GM21723 (cell line): ENCODE data around the gene SGIP1.
A peak's percentile ranks its signal among the peaks of the same experiment; 100 is the strongest.
"Not testable (repeated sequence)": the region's sequence is repeated elsewhere in the genome, so short reads cannot be mapped to it uniquely, and the experiment has no call there.

Experiments
- ATAC-seq: cut with Tn5 transposase; IDR thresholded peaks from one replicate; pipeline ENCODE4 v1.9.1; 2021; ENCODE audit warnings: mild to moderate bottlenecking, moderate library complexity; ENCODE audit not compliant: unreplicated experiment

The SGIP1 gene

GRCh38 chr1:66725885-66726665 lies 192.1 kb downstream of the SGIP1 start:
- peak; percentile 92 for ATAC-seq

- no peak for ATAC-seq
Observed at GRCh38 chr1:66728021-66728420, 194.1 kb downstream of the SGIP1 start.

- not testable (repeated sequence) for ATAC-seq
Observed at GRCh38 chr1:66728716-66729115, 194.8 kb downstream of the SGIP1 start.

- no peak for ATAC-seq
Observed at GRCh38 chr1:66729119-66729518, 195.2 kb downstream of the SGIP1 start.

- ATAC-seq: no peak
Observed at GRCh38 chr1:66729523-66729922, 195.6 kb downstream of the SGIP1 start.

GRCh38 chr1:66730462-66730861 lies 196.5 kb downstream of the SGIP1 start:
- ATAC-seq: no peak

GRCh38 chr1:66731170-66731865 lies 197.4 kb downstream of the SGIP1 start:
- no peak for ATAC-seq

- ATAC-seq: peak; percentile 70
Observed at GRCh38 chr1:66732407-66733166, 198.6 kb downstream of the SGIP1 start.

GRCh38 chr1:66733348-66734017 lies 199.5 kb downstream of the SGIP1 start:
- no peak for ATAC-seq

- ATAC-seq: not testable (repeated sequence)
Observed at GRCh38 chr1:66734531-66734930, 200.6 kb downstream of the SGIP1 start.

- no peak for ATAC-seq
Observed at GRCh38 chr1:66737836-66738235, 203.9 kb downstream of the SGIP1 start.

- peak; percentile 74 for ATAC-seq
Observed at GRCh38 chr1:66739401-66740157, 205.6 kb downstream of the SGIP1 start.

GRCh38 chr1:66745451-66745850 lies 211.5 kb downstream of the SGIP1 start:
- ATAC-seq: no peak

- ATAC-seq: no peak
Observed at GRCh38 chr1:66747501-66747900, 213.5 kb downstream of the SGIP1 start.

- ATAC-seq: no peak
Observed at GRCh38 chr1:66750577-66750976, 216.6 kb downstream of the SGIP1 start.

GRCh38 chr1:66751160-66751559 lies 217.2 kb downstream of the SGIP1 start:
- ATAC-seq: no peak

- peak; percentile 54 for ATAC-seq
Observed at GRCh38 chr1:66752000-66752592, 218.1 kb downstream of the SGIP1 start, which contains the start of gene DYNLT5. Gene DYNLT5 (plus strand): TSS chr1:66752459. CDS start chr1:66754659, 2,200 bp downstream.

GRCh38 chr1:66752671-66753371 lies 218.9 kb downstream of the SGIP1 start:
- no peak for ATAC-seq

GRCh38 chr1:66757722-66758240 lies 223.8 kb downstream of the SGIP1 start:
- ATAC-seq: no peak
